AG10803 (cell line): ENCODE measurements around the gene ESRRG.

Experiments
- DNase-seq: peaks from one replicate; pipeline ENCODE4 v3.0.0; 2010; ENCODE audit warnings: low read depth
- H3K4me3 ChIP-seq: 2 replicates; pipeline ENCODE4 v1.5.1; 2011; ENCODE audit warnings: mild to moderate bottlenecking, low read length, control low read depth
- TF ChIP-seq, protein P1 (sequence below): conservative IDR thresholded peaks from 2 replicates; pipeline ENCODE4 v1.5.1; 2011; ENCODE audit warnings: mild to moderate bottlenecking, low read length, control low read depth, inconsistent platforms

Gene ESRRG

GRCh38 chr1:216726435-216726834, 3.2 kb upstream of the ESRRG start:
- H3K4me3 ChIP-seq = no peak overlapping the region
- TF ChIP-seq, protein P1, sequence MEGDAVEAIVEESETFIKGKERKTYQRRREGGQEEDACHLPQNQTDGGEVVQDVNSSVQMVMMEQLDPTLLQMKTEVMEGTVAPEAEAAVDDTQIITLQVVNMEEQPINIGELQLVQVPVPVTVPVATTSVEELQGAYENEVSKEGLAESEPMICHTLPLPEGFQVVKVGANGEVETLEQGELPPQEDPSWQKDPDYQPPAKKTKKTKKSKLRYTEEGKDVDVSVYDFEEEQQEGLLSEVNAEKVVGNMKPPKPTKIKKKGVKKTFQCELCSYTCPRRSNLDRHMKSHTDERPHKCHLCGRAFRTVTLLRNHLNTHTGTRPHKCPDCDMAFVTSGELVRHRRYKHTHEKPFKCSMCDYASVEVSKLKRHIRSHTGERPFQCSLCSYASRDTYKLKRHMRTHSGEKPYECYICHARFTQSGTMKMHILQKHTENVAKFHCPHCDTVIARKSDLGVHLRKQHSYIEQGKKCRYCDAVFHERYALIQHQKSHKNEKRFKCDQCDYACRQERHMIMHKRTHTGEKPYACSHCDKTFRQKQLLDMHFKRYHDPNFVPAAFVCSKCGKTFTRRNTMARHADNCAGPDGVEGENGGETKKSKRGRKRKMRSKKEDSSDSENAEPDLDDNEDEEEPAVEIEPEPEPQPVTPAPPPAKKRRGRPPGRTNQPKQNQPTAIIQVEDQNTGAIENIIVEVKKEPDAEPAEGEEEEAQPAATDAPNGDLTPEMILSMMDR = no peak
- DNase-seq = no peak

DNA sequence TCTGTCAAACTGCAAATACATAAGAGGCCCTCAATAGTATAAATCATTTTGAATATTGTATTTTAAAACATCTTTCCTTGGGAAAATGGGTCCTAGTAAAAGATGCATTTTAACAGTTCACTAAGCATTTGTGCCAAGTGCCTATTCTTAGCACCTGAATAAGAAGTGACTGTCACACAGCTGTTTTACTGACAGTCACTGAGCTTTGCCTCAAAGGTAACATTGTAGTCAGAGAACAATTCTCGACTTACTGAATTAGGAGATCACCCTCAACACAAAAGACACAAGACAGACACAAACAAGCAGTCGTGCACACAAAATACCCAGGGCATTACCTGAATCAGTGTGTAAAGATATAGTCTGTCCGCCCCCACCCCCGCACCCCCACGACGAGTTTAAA, 408 bp downstream of the ESRRG start:
- no peak overlapping the region for H3K4me3 ChIP-seq
- no peak for DNase-seq
- TF ChIP-seq, protein P1 = no peak

- no peak overlapping the region for H3K4me3 ChIP-seq
- DNase-seq = no peak
- TF ChIP-seq, protein P1 = no peak
Measured at GRCh38 chr1:216721863-216722262, 1.4 kb downstream of the ESRRG start.

DNA sequence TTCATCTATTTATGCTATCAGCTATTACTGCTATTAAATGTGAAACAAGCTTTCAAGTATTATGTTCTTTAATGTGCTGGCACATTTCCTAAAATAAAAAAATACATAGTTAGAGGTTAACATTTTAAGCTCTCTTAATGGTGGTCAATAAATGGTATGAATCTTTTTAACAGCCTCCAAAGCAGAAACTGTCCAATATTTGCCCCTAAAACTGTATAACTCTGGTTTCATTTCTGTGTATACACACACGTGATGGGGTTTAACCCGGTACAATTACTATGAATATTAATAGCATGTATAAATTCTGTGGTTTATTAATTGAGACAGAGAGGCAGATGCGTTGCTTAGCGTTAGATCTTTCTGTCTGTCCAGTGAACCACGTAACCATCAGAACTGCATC, 2.2 kb downstream of the ESRRG start:
- DNase-seq = no peak
- no peak overlapping the region for H3K4me3 ChIP-seq
- TF ChIP-seq, protein P1 = no peak

DNA sequence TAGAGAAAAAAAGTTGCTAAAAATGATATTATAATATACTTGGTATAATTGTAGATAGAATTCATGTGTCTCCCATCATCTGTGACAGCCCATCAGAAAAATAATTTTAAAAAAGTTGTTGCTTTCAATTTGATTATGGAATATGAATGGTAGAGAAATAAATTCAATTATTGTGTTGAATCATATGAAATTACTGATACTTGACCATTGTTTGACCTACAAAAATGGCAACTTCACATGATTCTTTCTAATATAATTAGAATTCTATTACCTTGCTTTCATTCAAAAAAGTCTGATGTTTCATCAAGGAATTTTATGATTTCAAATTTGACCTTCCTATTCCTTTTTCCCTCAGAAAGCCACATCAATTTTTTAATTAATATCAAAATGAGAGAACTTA, 11.5 kb downstream of the ESRRG start:
- no peak for DNase-seq
- TF ChIP-seq, protein P1 = no peak
- no peak overlapping the region for H3K4me3 ChIP-seq

DNA sequence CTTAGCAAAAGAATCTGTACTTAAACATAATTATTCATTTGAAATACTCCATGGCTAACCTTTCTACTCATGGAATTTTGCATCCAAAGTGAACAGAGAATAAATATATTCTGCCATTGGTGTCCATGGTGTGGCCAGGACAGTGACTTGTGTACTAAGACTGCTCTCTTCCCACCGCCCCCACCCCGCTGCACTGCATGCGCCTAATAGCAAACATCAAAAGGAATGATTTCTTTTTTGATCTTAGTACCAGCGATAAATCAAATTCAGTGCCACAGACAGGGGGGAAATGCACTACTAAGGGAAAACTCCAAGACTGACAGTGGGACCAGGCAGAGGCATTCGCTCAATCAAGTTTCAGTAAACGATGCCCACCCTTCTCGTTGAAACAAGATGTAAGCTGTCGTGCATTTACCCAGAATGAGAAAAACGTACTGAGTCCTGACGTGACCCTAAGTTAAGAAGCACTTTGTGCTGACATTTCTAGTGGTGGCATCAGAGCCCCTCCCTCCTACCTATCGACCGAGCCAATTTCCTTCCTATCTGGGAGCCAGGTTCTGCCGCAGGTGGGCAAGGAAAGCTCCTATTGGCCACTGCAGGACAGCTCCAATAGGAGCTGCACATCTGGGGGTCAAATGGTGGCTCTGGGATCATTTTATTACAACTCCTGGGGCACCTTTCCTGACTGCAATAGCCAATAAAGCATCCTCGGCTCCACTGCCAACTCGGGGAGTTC, 12.5 kb downstream of the ESRRG start:
- no peak for DNase-seq
- no peak overlapping the region for H3K4me3 ChIP-seq
- TF ChIP-seq, protein P1 = no peak

DNA sequence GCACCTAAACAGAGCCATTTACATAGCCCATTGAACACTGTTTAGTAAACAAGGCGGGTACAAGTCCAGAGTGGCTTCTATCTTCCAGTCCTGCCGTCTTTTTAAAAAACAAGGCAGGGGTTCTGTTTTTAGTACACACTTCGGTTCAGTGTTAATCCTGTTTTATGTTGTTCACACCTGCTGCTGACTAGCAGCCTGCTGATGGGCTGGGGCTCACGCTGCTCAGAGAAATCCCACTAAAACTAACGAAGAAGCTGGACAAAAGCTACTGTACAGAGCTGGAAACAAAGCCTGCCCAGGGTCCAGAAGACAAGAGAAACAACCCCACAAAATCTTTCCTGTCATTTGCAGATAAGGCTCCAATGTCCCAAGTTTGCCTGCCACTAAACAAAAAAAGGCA, 13.2 kb downstream of the ESRRG start:
- TF ChIP-seq, protein P1 = no peak
- no peak for DNase-seq
- no peak overlapping the region for H3K4me3 ChIP-seq
